Kidney tubule cell (primary cell): ENCODE measurements around the gene HIPK1.

Source experiments
- DNase-seq: peaks from one replicate; pipeline ENCODE4 v3.0.0-alpha.2; 2018; ENCODE audit warnings: low spot score

The HIPK1 gene

GRCh38 chr1:113928941-113929749 is at the start of gene HIPK1:
HIPK1 (plus strand) TSS chr1:113929324.
- DNase-seq, result peak; percentile 90

- no peak for DNase-seq
Measured at GRCh38 chr1:113879739-113880038, 49.4 kb upstream of the HIPK1 start.

GRCh38 chr1:113881661-113882060 is 47.5 kb upstream of the HIPK1 start:
- DNase-seq, result no peak

GRCh38 chr1:113886417-113887401 is 42.4 kb upstream of the HIPK1 start:
- no peak for DNase-seq

GRCh38 chr1:113887402-113888175 is 41.5 kb upstream of the HIPK1 start, which contains the start of gene BCL2L15:
BCL2L15 (minus strand) TSS chr1:113887581; CDS start chr1:113887375, 206 bp downstream.
- peak; percentile 87 for DNase-seq

- no peak for DNase-seq
Measured at GRCh38 chr1:113890816-113891215, 38.3 kb upstream of the HIPK1 start.

- no peak for DNase-seq
Measured at GRCh38 chr1:113891631-113892220, 37.4 kb upstream of the HIPK1 start.

GRCh38 chr1:113893267-113893666 is 35.9 kb upstream of the HIPK1 start:
- DNase-seq, result no peak

GRCh38 chr1:113895098-113895497 is 34.0 kb upstream of the HIPK1 start:
- no peak for DNase-seq

GRCh38 chr1:113895961-113896360 is 33.2 kb upstream of the HIPK1 start:
- DNase-seq, result no peak

- no peak for DNase-seq
Measured at GRCh38 chr1:113898241-113898814, 30.8 kb upstream of the HIPK1 start.

GRCh38 chr1:113899111-113899510 is 30.0 kb upstream of the HIPK1 start:
- no peak for DNase-seq

- DNase-seq, result no peak
Measured at GRCh38 chr1:113901191-113901590, 27.9 kb upstream of the HIPK1 start.

GRCh38 chr1:113903501-113904292 is 25.4 kb upstream of the HIPK1 start:
- DNase-seq, result peak; percentile 17

- no peak for DNase-seq
Measured at GRCh38 chr1:113904293-113904673, 24.8 kb upstream of the HIPK1 start.

- peak; percentile 100 for DNase-seq
Measured at GRCh38 chr1:113904674-113905434, 24.3 kb upstream of the HIPK1 start, which contains the start of the genes AP4B1 and DCLRE1B. AP4B1 (minus strand) TSS chr1:113904799; CDS start chr1:113904717, 82 bp downstream. DCLRE1B (plus strand) TSS chr1:113905326; CDS start chr1:113905587, 261 bp downstream.

- peak; percentile 53 for DNase-seq
Measured at GRCh38 chr1:113905435-113905861, 23.7 kb upstream of the HIPK1 start.

GRCh38 chr1:113912594-113913311 is 16.4 kb upstream of the HIPK1 start:
- peak; percentile 68 for DNase-seq

GRCh38 chr1:113913312-113913668 is 15.8 kb upstream of the HIPK1 start:
- DNase-seq, result no peak
